LNCAP (cell line): ENCODE results near the gene NPHP4.

Experiments
- TF ChIP-seq, protein P1 (sequence below): fragments of 450-650 bp; IDR thresholded peaks from 2 replicates; pipeline ENCODE4 v1.5.1; 2017; ENCODE audit warnings: mild to moderate bottlenecking

Gene NPHP4

DNA sequence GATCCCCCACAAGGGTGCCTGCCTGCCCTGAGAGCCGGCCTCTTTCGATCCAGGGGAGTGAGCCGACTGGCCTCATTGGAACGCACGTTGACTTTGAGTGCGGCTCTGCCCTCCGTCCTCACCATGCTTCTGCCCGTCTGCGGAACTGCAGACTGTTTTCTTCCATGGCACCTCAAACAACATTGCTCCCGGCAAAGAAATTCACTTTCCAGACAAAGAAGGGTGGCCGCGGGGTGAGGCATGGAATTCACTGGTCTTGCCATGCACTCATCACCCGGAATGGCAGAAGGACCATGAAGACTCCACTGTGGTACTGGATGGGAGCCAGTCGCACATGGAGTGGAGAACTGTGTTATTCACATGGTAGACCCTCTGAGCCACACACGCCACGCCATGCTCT, 169.5 kb downstream of the NPHP4 start:
- TF ChIP-seq, protein P1, sequence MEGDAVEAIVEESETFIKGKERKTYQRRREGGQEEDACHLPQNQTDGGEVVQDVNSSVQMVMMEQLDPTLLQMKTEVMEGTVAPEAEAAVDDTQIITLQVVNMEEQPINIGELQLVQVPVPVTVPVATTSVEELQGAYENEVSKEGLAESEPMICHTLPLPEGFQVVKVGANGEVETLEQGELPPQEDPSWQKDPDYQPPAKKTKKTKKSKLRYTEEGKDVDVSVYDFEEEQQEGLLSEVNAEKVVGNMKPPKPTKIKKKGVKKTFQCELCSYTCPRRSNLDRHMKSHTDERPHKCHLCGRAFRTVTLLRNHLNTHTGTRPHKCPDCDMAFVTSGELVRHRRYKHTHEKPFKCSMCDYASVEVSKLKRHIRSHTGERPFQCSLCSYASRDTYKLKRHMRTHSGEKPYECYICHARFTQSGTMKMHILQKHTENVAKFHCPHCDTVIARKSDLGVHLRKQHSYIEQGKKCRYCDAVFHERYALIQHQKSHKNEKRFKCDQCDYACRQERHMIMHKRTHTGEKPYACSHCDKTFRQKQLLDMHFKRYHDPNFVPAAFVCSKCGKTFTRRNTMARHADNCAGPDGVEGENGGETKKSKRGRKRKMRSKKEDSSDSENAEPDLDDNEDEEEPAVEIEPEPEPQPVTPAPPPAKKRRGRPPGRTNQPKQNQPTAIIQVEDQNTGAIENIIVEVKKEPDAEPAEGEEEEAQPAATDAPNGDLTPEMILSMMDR, result no peak

DNA sequence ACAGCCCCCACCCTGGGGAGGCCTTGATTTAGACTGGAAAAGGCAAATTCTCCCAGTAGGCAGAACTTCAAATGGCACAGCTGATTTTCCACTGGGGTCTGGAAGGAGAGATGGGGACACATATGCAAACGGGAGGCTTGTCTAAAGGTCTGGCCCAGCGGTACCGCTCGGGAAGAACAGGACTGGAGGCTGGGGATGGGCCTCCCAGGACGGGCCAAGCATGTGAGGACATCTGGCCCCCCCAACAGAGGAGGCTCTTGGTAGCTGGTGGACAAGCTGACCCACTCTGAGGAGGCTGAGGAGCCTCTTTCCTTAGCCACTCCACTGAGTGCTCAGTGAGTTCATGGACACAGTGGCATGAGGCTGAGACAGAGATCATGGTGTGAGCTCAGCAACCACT, 170.0 kb downstream of the NPHP4 start:
- TF ChIP-seq, protein P1, result no peak

DNA sequence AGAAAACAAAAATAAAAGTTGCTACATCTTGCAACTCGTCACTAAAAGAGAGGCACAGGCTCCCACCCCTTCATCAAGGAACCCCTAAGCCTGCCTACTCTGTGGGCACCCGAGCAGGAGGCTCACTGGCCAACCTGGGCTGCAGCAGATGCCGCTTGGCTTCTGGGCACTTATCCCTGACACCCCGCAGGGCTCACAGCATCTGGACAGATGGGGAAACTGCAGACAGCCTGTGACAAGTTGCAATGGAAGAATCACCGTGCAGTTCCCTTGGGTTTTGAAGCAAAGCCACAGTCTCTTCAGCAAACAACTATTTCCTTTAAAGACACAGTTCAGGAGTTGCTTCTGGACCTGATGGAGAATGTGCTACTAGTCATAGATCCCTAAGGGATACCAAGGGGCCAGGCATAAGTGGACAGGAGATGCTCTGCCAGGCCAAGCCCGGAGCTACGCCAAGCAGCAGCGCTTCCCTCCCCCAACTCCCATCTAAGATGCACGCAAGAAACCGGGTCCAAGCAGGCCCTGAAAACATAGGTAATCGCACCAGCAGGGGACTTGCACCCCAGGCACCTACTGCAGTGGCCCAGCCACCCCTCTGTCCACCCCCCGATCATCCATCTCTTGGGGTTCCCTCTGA, 170.6 kb downstream of the NPHP4 start:
- TF ChIP-seq, protein P1, result no peak

DNA sequence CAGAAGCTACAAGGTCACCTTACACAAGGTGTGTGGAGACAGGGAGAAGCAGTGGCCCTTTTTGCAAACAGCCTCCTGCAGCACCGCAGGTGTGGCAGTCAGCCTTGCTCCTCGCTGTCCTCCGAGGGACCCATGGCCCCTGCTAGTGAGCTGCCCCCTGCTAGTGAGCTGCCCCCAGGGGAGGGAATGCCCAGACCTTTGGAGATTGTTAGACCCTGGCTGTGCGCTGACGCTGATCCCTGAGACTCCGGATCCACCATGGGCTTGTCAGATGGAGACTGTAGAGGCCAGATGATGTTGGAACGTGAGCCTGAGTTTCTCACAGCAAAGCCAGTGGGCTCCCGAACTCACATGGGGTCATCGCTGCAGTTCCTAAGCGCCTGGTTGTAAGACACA, 172.2 kb downstream of the NPHP4 start:
- TF ChIP-seq, protein P1, result no peak

DNA sequence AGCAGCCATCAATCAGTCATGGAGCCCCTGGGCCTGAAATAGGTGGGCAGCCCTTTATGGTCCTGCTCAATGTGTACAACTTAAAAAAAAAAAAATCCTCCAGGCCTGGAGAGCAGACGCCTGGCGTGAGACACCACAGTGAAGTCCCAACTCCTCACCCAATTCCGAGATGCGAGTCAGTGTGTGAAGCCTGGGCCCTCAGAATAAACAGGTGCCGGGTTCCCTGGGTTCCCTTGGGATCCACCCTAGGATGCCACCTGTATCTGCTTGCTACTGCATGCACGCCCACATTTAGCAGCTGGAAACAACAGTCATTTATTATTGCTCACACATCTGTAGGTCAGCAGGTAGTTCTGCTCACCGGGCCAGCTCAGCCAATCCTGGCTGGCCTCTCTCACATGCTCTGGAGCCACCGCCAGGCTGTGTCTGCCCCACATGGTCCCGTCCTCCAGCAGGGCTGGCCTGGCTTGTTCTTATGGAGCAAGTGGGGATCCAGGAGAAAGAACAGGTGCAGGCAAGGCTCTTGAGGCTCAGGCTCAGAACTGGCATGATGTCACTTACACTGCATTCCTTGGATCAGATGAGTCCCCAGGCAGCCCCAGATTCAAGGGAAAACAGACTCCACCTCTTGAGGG, 172.7 kb downstream of the NPHP4 start:
- TF ChIP-seq, protein P1, result no peak

DNA sequence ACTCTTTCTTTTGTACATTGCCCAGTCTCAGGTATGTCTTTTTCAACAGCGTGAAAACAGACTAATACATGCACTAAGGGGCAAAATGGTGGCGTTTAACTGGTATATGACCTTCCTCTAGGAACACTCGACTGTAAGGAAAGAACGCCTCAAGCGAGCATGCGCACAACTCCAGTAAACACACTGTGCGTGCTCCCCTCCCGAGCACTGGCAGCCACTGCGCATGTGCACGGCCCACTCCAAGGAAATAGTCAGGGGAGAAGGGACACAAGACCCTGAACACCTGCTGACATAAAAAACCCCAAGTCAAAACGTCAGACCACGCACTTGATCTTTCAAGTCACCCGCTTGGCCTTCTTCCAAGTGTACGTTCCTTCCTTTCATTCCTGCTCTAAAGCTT, 173.5 kb downstream of the NPHP4 start:
- TF ChIP-seq, protein P1, result no peak

DNA sequence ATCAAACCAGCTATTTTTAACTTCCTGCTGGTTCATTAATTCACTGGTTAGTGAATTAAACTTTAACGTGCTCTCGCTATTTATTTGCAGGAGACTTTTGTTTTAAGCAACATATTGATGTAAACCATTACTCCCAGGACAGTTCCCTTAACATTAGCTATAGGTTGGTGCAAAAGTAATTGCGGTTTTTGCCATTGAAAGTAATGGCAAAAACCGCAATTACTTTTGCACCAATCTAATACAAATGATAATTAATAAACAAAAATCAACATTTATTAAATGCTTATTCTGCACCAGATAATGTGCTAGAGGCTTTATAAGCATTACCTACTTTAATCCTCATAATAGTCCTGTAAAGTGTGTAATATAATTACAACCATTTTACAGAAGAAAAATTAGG, 176.5 kb downstream of the NPHP4 start:
- TF ChIP-seq, protein P1, result no peak
